Stimulated activated CD8-positive, alpha-beta memory T cell treated with anti-CD3 and anti-CD28 coated beads, Interleukin-7, amount 100 ng/mL, for 1 hour (primary cell): ENCODE data around the gene MCM3AP.
A peak's percentile ranks its signal among the peaks of the same experiment; 100 is the strongest.

ENCODE experiments used
- DNase-seq, 2 donors: peaks; one replicate each; pipeline ENCODE4 v3.0.0-alpha.2; 2020; ENCODE audit warnings: low read depth in 2 of 2

The MCM3AP gene

DNA sequence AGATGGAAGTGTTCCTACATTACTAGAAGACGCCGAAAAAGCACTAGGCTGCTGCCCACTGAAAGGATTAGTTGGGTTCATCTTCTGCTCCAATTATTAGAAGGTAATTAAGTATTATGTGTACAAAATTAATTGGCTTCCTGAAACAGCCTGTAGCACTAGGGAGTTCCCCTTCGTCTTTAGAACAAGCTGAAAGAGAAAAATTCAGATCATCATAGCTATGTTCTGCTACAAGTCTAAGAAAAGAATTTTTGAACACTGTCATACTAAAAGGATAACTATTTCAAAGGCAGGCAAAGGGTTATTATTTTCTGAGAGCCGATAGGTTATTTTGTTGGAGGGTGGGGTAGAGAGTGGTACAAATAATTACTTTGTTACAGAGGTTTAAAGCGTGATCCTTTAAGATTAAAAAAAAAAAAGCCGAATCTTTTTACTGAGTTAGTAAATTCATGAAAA lies at the start of gene MCM3AP:
Gene MCM3AP (minus strand): TSS at position 406 of the 456 bp plus-strand sequence. CDS start 325 bp downstream, at position 81.
- no peak for DNase-seq

DNA sequence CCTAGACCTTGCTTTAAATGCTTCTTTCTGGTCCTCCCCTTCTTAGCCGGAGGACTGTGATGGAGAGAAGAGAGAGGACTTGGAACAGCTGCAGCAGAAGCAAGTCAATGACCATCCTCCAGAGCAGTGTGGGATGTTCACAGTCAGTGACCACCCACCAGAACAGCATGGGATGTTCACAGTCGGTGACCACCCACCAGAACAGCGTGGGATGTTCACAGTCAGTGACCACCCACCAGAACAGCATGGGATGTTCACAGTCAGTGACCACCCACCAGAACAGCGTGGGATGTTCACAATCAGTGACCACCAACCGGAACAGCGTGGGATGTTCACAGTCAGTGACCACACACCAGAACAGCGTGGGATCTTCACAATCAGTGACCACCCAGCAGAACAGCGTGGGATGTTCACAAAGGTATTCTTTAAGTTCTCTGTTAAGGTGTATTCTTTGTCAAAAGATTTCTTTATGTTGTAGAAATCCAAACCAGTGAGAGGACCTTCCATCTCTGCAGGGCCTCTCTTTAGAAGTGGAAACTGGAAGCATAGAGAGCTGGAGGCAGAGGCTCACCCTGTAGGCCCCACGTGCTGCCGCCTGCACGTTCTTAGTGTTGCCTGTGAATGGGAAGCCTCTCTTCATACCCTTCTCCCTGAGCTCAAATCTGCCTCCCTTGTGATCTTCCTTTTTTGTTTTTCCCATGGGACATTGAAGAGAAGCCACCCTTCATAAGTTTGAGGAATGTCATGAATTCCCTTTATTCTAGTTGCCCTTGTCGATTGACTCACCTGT lies 49.1 kb upstream of the MCM3AP start:
- DNase-seq, result no peak

DNA sequence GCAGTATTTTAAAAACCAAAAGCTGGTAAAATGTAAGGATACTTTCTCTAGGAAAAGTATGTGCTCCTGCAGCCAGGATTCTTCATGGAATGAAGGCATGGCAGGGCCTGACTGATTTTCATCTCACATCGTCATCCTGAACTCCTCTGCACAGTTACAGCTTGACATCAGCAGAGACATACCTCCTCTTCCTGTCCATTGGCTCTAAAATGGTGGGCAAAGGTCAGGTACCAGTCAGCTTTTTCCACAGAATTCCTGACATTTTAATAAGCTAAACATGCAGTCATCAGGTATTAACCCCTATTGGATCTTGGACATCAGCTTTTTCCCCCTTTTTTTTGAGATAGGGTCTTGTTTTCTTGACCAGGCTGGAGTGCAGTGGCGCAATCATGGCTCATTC lies 44.4 kb upstream of the MCM3AP start:
- DNase-seq, result no peak

DNA sequence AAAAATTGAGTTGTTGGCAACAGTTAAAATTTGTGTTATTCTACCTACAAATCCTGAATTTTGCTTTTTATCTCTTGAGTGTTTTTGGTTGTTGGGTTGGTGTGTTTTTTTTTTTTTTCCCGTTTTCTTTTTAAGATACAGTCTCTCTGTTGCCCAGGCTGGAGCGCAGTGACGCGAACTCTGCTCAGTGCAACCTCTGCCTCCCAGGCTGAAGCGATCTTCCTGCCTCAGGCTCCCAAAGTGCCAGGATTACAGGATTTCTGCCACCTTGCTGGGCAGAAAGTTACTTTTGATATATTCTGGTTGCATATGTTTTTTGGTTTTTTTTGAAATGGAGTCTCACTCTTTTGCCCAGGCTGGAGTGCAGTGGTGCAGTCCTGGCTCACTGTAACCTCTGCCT lies 42.7 kb upstream of the MCM3AP start:
- no peak for DNase-seq

DNA sequence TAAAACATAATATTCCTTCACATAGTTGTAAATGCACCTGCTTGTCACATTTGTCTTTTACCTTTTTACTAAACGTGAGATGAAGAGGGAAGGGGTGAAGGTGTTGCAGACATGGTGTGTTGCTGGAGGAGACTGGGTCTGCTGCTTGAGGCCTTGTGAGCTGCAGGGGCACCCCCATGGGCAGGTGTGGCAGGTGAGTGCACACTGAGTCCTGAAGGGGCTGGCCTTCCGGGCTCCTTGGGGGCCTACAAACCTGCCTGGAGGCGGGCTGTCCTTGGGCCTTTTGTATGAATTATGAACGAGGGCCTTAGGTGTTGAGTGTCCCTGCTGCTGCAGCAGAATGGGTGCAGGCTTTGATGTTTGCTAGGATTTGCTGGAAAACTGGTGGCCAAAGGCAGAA lies 42.3 kb upstream of the MCM3AP start:
- no peak for DNase-seq

DNA sequence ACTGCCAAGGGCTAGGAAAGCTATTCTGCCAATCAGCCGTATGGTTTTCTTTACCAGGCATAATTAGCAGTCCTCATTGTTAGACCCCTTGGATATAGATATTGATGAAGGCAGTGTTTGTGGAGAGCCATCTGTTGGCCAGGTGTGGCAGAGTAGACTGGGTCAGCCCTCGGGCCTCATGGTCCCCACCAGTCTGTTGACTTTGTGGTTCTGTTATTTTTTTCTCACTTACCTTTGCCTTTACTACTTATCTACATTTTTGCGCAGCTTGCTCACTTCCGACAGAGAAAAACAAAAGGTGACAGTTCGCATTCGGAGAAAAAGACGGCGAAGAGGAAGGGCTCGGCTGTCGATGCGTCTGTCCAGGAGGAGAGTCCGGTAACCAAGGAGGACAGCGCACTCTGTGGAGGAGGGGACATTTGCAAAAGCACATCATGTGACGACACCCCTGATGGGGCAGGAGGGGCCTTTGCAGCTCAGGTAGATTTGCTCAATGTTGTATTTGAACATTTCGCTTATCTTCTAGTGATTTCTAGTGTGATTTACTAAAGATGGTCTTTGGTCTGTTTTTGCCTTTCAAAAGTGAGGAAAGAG lies 40.8 kb upstream of the MCM3AP start:
- DNase-seq, result no peak

DNA sequence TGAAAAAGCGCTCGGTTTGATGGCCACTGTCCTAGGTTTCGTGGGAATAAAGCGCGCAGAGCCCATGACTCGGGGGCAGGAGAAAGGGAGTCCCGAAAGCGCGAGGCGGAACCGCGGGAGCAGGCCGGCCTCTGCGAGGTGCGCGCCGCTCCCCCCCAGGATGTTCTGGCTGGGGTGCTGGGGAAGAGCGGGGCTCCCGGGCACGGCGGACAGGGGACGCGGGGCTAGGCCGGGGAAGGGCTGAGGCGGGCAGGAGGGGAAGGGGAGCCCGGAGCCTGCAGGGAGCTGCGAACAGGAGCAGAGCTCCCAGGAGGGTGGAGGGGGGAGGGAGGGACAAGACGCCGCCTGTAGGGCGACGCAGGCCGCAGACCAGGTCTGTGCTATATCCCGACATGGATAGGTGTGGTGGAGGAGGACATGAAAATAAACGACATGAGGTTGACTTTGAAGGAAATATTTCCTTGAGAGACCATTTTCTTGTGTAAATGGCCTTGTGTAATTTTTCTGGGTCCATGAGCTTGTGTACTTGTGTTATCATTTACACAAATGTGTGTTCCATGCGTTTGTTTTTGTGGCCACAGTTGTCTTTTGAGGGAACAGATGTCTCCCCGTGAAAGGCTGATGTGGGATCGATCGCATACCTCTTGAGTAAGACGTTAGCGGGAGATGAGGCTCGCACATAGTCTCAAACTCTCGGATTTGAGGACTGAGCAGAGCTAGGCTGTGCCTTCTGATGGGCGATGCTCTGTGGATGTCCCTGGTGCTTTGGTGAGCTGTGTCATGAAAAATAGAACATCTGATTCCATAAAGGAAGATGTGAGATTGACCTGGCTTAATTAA lies 39.9 kb upstream of the MCM3AP start:
- no peak for DNase-seq

DNA sequence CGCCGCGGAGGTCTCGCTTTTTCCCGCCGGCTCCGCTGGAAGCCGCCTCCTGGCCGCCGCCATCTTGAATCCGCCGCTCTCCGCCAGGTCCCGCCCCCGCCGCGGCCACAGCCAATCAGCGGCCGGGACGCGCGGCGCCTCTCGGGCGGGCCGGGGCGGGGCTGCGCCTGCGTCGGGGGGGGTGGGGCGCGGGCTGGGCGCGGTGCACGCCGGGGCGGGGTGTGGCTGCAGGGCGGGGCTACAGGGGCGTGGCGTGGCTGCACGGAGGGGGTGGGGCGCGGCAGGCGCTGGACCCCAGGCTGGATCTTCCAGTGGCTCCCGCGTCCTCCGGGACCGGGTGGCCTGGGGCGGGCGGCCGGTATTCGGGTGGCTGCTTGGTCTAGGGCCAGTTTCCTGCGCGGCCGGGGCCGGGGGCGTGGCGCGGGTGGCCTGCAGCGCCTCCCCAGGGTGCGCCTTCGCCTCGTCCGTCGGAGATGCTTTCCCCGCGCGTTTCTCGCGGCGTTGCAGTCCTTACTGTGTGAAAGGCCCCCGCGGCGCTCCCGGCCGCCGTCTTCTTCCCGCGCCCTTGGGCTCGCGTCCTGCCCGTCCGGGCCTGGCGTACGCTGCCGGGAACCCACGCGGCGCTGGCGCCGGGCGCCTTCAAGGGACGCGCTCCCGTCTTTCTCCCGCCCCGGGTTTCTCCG lies 39.1 kb upstream of the MCM3AP start:
- DNase-seq, result peak; percentile 76 to 78

DNA sequence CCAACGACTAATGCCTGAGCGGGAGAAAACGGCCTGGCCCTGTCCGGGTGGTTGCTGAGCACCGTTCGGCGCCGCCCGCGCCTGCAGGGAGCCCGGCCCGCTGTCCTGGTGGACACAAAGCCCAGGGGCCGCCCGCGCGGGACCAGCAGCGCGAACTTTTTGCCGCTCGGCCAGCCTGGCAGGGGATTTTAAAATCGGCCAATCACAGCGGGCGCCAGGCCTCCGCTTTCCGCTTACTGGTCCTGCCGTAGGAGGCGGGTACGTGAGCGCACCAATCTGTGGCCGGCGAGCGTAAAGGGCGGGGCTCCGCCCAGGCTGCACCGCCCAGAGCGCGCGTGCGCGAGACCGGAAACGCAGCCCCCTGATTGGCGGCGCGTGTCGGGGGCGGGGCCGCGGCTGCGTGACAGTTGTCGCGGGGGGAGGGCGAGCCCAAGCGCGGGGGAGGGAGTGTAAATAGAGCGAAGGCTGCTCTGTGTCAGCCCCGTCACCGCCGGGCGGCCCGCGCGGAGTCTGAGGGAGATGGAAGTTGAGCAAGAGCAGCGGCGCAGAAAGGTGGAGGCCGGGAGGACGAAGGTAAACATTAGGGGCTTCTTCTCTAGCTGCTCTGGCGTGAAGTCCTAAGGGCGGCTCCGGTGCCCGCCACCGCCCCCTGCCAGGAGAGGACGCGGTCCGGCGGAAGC lies 38.4 kb upstream of the MCM3AP start, which contains the start of the genes C21orf58 and PCNT:
Gene C21orf58 (minus strand): TSS at position 161 of the 680 bp plus-strand sequence. CDS start 1,132 bp downstream, outside the sequence.
Gene PCNT (plus strand): TSS at position 447 of the 680 bp plus-strand sequence. CDS start 73 bp downstream, at position 520.
- peak; percentile 94 to 97 for DNase-seq

DNA sequence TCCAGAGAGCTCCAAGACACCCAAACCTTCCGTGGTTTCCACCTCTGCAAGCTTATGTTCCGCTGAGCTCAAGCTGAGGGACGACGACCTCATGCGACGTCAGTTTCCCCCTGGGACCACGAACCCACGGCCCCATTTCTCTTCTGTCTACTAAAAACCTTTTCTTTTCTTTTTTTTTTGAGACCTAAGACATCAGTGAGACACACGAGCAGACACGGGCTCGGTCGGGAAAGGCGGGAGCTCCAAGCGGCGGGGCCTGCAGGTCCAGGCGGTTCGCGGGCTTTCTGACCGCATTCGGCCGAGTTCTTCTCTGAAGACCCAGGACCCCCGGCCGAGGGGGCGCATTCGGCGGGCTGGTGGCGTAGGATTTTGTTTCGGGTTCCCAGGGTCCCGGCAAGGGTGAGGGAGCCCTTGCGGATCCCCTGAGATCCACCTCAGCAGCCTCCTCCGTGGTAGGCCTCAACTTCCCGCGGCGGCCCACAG lies 37.9 kb upstream of the MCM3AP start:
- no peak for DNase-seq

DNA sequence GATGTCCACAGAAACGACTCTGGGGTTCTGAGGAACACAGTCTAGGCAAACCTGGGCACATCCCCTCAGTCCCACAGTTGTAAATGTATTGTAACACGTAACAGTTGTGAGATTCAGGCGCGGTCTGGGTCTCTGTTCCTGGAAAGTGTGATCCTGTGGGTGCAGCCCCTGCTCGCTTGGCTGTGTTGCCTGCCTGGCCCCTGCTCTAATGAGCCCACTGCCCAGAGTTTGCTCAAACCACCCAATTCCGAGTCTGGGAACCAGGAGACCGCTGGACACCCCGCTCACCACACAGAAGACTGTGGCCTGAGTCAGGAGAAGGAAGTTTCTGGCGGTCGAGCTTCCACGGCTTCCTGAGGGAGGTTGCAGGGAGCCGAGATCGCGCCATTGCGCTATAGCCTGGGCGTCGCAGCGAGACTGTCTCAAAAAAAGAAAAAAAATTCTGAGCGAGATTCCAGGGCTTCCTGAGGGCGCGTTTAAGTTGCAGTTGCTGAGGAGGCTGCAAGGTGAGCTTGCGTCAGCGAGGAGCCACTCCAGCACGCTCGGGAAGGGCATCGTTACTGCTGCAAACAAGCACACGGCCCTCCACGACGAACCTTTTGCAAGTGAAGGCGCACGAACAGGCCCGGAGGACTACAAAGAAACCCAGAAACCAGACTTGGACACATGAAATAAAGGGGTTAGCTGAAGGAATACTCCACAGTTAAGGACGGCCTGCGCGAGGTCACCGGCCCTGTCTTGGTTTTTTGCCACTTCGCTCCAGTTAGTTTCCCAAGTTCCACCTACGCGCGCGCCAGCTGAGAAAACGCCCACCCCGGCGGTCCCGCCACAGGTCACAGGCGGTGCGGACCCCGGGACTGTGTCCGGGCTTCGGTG lies 37.2 kb upstream of the MCM3AP start:
- DNase-seq, result no peak

DNA sequence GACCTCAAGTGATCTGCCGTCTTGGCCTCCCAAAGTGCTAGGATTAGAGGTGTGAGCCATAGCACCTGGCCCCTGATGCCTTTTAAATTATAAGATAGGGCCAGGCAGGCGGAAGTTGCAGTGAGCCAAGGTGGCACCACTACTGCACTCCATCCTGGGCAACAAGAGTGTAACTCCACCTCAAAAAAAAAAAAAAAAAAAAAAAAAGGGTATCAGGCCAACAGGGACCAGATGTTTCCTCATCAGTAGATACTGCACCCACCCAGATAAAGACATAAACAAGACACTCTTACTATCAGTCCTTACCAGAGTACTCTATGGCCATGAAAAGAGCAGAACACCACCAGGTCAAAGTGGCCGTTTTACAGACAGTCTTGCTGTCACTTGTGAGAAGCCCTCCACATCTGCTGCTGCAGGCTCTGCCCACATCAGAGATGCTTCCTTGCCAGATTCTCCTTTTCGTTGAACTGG lies 35.0 kb upstream of the MCM3AP start:
- DNase-seq, result no peak

DNA sequence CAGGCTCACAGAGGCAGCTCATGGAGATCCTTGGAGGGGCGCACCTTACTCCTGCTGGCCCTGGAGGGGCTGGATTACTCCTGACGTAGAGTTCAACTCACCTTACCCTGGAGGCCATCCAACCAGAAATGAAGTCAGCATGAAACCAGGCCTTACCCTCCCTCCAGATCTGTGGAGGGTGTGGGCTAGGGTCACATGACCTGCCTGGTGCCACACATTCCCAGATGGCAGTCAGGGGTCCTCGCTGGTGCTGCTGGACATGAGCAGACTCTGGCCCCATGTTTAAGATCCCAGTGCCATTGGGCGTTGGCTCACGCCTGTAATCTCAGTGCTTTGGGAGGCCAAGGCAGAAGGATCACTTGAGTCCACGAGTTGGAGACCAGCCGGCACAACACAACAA lies 33.8 kb upstream of the MCM3AP start:
- DNase-seq, result no peak

DNA sequence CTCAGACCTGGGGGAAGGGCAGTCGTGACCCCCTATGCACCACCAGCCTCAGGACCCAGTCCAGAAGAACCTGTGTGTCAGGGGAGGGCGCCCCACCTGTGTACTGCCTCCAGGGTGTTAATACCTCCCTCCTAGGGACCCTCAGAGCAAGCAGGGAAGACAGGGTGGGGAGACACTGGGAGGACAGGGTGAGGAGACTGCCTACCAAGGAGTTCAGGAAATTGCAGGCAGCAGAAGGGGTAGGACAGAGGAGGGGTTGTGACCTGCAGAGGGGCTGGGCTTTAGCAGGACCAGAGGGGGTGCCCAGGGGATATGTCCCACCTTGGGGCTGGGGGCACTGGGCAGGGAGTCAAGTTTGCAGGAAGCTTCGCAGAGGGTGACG lies 33.0 kb upstream of the MCM3AP start:
- no peak for DNase-seq

DNA sequence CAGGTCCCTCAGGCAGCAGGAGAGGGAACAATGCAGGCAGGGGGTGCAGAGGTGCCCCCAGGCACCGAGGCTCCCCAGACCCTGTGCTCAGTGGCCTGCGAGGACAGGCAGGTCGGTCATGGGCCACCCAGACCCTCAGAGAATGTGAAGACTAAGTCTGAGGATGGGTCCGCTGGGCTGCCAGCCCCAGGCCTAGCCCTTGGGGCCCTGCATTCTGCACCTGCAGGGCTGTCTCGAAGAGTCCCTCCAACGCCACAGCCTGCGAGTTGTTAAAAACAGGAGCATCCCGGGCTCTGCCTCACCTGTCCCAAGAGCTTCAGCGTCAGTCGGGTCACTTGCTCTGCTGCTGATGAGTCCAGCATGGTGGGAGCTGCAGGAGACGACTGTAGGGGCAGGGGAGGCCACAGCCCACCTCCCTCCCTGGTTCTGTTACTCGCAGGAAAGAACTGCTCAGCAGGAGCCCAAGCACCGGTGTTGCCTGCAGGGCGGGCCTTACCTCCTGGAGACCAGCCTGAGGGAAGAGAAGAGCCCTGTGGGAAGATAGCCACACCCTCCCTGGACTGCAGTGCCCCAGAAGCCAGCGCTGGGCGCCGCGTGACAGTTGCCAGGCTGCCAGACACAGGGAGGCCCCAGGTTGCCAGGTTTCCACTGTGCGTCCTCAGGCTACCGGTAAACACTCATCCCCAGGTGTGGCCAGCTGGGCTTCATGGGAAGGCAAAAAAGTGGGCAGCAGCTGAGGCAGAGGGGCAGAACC lies 32.5 kb upstream of the MCM3AP start:
- DNase-seq, result no peak

DNA sequence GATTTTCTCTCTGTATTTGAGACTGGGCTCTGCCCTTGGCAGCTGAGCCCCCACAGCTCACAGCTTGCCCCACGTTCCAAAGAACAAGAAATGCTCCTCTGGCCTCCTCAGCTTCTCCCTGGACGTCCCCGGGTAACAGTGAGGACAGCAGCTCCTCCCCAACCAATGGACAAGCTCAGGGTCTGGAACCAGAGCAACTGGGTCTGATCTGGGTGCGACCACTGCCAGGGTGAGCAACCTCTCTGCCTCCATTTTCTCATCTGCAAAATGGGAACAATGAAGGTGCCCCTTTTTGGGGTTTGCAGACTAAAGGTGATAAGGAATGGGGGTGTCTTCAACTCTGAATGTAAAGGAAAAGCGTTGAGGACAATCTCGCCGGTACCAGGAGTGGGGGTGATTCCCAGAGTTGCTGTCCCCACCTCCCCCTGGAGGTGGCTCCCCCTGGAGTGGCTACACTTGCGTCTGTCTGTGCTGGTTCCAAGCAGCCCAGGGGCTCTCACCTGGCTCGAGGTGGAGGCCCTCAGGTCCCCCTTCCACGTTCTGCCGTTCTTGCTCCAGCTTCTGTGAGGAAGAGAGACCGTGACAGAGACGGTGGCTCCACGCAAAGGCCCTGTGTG lies 31.4 kb upstream of the MCM3AP start:
- DNase-seq, result no peak

DNA sequence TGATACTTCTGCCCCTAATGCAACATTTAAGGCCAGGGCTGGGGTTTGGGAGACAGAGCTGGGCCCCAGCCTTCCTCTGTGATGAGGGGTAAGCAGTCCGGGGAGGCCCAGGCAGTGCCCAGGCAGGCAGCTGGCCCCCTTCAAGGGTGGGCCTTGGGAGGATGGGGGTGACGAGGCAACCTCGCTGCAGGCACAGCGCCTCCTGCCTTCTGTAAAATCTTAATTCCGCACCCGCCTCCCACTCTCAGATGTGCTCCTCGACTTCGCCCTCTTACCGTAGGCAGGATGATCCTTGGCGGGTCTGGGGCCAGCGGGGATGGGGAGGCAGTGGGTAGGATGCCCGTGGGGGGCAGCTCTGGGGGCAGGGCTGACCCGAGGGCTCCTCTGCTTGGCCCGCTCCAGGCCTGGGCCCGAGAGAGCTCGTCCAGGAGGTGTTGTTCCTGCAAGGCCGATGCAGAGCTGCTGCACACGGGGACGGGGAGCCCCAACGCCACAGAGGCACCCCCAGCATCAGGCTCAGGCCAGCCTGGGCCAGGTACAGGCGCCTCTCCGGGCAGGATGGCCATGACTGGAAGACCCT lies 29.1 kb upstream of the MCM3AP start:
- DNase-seq, result no peak

DNA sequence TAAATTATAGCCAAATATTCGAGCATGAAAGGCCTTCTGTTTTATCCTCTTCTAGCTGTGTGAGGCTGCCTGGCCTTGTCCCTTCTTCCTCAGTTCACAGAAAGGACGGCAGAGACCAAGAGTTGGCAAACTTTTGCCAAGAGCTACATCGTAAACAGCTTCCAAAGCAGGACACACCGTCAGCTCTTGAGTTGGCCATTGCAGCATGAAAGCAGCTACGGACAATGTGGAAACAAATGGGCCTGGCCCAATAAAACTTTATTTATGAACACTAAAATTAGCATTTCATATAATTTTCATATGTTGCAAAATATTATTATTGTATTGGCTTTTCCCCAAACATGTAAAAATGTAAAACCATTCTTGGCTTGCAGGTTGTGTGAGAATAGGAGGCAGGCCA lies 27.5 kb upstream of the MCM3AP start:
- DNase-seq, result no peak
